ENCODE results near the gene OTOR.

OTOR gene

GRCh38 chr20:16749573-16749972 is 1.4 kb downstream of the OTOR start:
- DNase-seq (ENCODE audit: low read depth in 2 of 2) = no peak

- no peak for DNase-seq (ENCODE audit: low read depth in 2 of 2)
Measured at GRCh38 chr20:16752082-16752481, 3.9 kb downstream of the OTOR start.

GRCh38 chr20:16752901-16753300 is 4.7 kb downstream of the OTOR start:
- DNase-seq (ENCODE audit: low read depth in 2 of 2) = no peak

GRCh38 chr20:16758454-16759180 is 10.5 kb downstream of the OTOR start:
- DNase-seq (ENCODE audit: low read depth in 2 of 2) = no peak

- no peak for DNase-seq (ENCODE audit: low read depth in 2 of 2)
Measured at GRCh38 chr20:16759181-16759563, 11.0 kb downstream of the OTOR start.

- no peak for DNase-seq (ENCODE audit: low read depth in 2 of 2)
Measured at GRCh38 chr20:16760431-16761304, 12.5 kb downstream of the OTOR start.

GRCh38 chr20:16761305-16761829 is 13.2 kb downstream of the OTOR start:
- DNase-seq (ENCODE audit: low read depth in 2 of 2) = no peak

- DNase-seq (ENCODE audit: low read depth in 2 of 2) = no peak
Measured at GRCh38 chr20:16764560-16764959, 16.4 kb downstream of the OTOR start.

GRCh38 chr20:16771213-16771612 is 23.1 kb downstream of the OTOR start:
- DNase-seq (ENCODE audit: low read depth in 2 of 2) = no peak

- DNase-seq (ENCODE audit: low read depth in 2 of 2) = no peak
Measured at GRCh38 chr20:16775961-16776360, 27.8 kb downstream of the OTOR start.

- no peak for DNase-seq (ENCODE audit: low read depth in 2 of 2)
Measured at GRCh38 chr20:16777126-16777525, 29.0 kb downstream of the OTOR start.

GRCh38 chr20:16778159-16778558 is 30.0 kb downstream of the OTOR start:
- no peak for DNase-seq (ENCODE audit: low read depth in 2 of 2)

GRCh38 chr20:16781496-16781895 is 33.3 kb downstream of the OTOR start:
- no peak for DNase-seq (ENCODE audit: low read depth in 2 of 2)

- DNase-seq (ENCODE audit: low read depth in 2 of 2) = no peak
Measured at GRCh38 chr20:16785226-16785625, 37.1 kb downstream of the OTOR start.
